ENCODE measurements around the gene ANXA4.

DNA sequence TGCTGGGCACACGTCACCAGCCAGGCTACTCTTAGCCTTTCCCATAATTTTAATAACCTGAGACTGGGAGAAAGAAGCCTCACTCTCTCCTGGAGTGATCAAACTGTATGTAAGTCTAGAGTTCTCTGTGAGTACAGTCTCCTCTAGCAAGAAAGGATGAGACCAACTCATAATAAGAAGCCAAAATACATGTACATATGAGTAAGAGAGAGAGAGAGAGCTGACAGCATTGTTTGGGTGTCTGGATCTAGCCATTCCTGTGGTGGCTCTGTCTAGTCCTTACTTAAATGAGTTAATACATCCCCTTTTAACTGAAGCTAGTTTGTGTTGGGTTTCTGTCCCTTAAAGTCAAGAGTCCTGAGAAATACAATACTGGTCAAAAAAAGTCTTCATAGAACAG, 26.0 kb upstream of the ANXA4 start:
- TF ChIP-seq EP300 (IDR thresholded peaks at IDR 0.05; ENCODE audit: borderline replicate concordance) (no peak), YY1 (IDR thresholded peaks at IDR 0.05; ENCODE audit: low read depth) (no peak), MAX (IDR thresholded peaks at IDR 0.05) (no peak), EGR1 (IDR thresholded peaks at IDR 0.05) (no peak), FOXM1 (IDR thresholded peaks at IDR 0.05; ENCODE audit: borderline replicate concordance, low read depth) (no peak), RAD21 (IDR thresholded peaks at IDR 0.05; ENCODE audit: low read depth) (no peak), USF1 (IDR thresholded peaks at IDR 0.05) (no peak), NFIC (IDR thresholded peaks at IDR 0.05) (no peak), TEAD4 (IDR thresholded peaks at IDR 0.05) (no peak), TCF12 (IDR thresholded peaks at IDR 0.05; ENCODE audit: low read depth) (no peak), TAF1 (IDR thresholded peaks at IDR 0.05; ENCODE audit: low read depth) (no peak), CREB1 (IDR thresholded peaks at IDR 0.05; ENCODE audit: low read depth) (no peak)
- TF ChIP-seq, protein P1, sequence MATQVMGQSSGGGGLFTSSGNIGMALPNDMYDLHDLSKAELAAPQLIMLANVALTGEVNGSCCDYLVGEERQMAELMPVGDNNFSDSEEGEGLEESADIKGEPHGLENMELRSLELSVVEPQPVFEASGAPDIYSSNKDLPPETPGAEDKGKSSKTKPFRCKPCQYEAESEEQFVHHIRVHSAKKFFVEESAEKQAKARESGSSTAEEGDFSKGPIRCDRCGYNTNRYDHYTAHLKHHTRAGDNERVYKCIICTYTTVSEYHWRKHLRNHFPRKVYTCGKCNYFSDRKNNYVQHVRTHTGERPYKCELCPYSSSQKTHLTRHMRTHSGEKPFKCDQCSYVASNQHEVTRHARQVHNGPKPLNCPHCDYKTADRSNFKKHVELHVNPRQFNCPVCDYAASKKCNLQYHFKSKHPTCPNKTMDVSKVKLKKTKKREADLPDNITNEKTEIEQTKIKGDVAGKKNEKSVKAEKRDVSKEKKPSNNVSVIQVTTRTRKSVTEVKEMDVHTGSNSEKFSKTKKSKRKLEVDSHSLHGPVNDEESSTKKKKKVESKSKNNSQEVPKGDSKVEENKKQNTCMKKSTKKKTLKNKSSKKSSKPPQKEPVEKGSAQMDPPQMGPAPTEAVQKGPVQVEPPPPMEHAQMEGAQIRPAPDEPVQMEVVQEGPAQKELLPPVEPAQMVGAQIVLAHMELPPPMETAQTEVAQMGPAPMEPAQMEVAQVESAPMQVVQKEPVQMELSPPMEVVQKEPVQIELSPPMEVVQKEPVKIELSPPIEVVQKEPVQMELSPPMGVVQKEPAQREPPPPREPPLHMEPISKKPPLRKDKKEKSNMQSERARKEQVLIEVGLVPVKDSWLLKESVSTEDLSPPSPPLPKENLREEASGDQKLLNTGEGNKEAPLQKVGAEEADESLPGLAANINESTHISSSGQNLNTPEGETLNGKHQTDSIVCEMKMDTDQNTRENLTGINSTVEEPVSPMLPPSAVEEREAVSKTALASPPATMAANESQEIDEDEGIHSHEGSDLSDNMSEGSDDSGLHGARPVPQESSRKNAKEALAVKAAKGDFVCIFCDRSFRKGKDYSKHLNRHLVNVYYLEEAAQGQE (IDR thresholded peaks at IDR 0.05; ENCODE audit: low read depth): no peak

Data from Ishikawa (cell line).